H9 (cell line): ENCODE data around the gene NDE1. TPM values are rescaled to one million over a fixed set of nuclear protein-coding genes. Genes with fewer than 3 reads are reported as not detected.

Experiments
- DNase-seq: peaks from one replicate; pipeline ENCODE4 v3.0.0-alpha.2; 2017
- H2AFZ ChIP-seq: one replicate; pipeline ENCODE4 v1.6.1; 2013; ENCODE audit warnings: mild to moderate bottlenecking, low read length, control low read depth, moderate library complexity
- H2AK5ac ChIP-seq: 2 replicates; pipeline ENCODE4 v1.6.1; 2013; ENCODE audit warnings: low read length, control low read depth, mixed read lengths; ENCODE audit not compliant: insufficient read length
- H2BK120ac ChIP-seq: one replicate; pipeline ENCODE4 v1.6.1; 2013; ENCODE audit warnings: low read depth, mild to moderate bottlenecking, low read length, control low read depth, inconsistent platforms; ENCODE audit not compliant: poor library complexity, severe bottlenecking
- H2BK12ac ChIP-seq: 2 replicates; pipeline ENCODE4 v1.6.1; 2013; ENCODE audit warnings: low read length, control low read depth, mixed read lengths, low read depth; ENCODE audit not compliant: insufficient read length
- H2BK15ac ChIP-seq: 2 replicates; pipeline ENCODE4 v1.6.1; 2013; ENCODE audit warnings: low read depth, low read length, control low read depth
- H2BK20ac ChIP-seq: one replicate; pipeline ENCODE4 v1.6.1; 2013; ENCODE audit warnings: low read depth, mild to moderate bottlenecking, low read length, control low read depth, inconsistent platforms; ENCODE audit not compliant: poor library complexity, severe bottlenecking
- H2BK5ac ChIP-seq: 2 replicates; pipeline ENCODE4 v1.6.1; 2013; ENCODE audit warnings: low read length, control low read depth, mixed read lengths; ENCODE audit not compliant: insufficient read length
- H3K14ac ChIP-seq: 2 replicates; pipeline ENCODE4 v1.6.1; 2013; ENCODE audit warnings: low read length, control low read depth; ENCODE audit not compliant: insufficient read depth
- H3K18ac ChIP-seq: 2 replicates; pipeline ENCODE4 v1.6.1; 2013; ENCODE audit warnings: low read depth, mild to moderate bottlenecking, mixed read lengths, low read length, control low read depth; ENCODE audit not compliant: insufficient read length
- H3K23ac ChIP-seq: 2 replicates; pipeline ENCODE4 v1.6.1; 2013; ENCODE audit warnings: low read length, control low read depth, mixed read lengths, low read depth; ENCODE audit not compliant: insufficient read length
- H3K23me2 ChIP-seq: 2 replicates; pipeline ENCODE4 v1.6.1; 2013; ENCODE audit warnings: low read depth, mild to moderate bottlenecking, mixed read lengths, low read length, control low read depth; ENCODE audit not compliant: insufficient read length, poor library complexity, severe bottlenecking
- H3K27ac ChIP-seq: 2 replicates; pipeline ENCODE4 v1.5.1; 2013; ENCODE audit warnings: low read length, control low read depth, mixed read lengths, low read depth; ENCODE audit not compliant: insufficient read length
- H3K27me3 ChIP-seq: 2 replicates; pipeline ENCODE4 v1.6.1; 2013; ENCODE audit warnings: low read length, control low read depth, inconsistent platforms; ENCODE audit not compliant: insufficient read depth
- H3K4ac ChIP-seq: 2 replicates; pipeline ENCODE4 v1.6.1; 2013; ENCODE audit warnings: low read depth, mild to moderate bottlenecking, control low read depth, inconsistent platforms, low read length, moderate library complexity
- H3K4me1 ChIP-seq: 2 replicates; pipeline ENCODE4 v1.6.1; 2013; ENCODE audit warnings: low read length, control low read depth, inconsistent platforms; ENCODE audit not compliant: insufficient read depth
- H3K4me2 ChIP-seq: 2 replicates; pipeline ENCODE4 v1.6.1; 2013; ENCODE audit warnings: low read length, control low read depth, mixed read lengths; ENCODE audit not compliant: insufficient read length, insufficient read depth
- H3K56ac ChIP-seq: 2 replicates; pipeline ENCODE4 v1.6.1; 2013; ENCODE audit warnings: low read depth, mild to moderate bottlenecking, mixed read lengths, low read length, control low read depth; ENCODE audit not compliant: insufficient read length
- H3K79me1 ChIP-seq: 2 replicates; pipeline ENCODE4 v1.6.1; 2013; ENCODE audit warnings: low read depth, mild to moderate bottlenecking, moderate library complexity, low read length, control low read depth, inconsistent platforms; ENCODE audit not compliant: insufficient read depth, poor library complexity, severe bottlenecking
- H3K79me2 ChIP-seq: 2 replicates; pipeline ENCODE4 v1.6.1; 2013; ENCODE audit warnings: low read length, control low read depth, inconsistent platforms; ENCODE audit not compliant: insufficient read depth
- H3K9ac ChIP-seq: 2 replicates; pipeline ENCODE4 v1.6.1; 2013; ENCODE audit warnings: low read length, control low read depth, mixed read lengths; ENCODE audit not compliant: insufficient read length; ENCODE audit errors: extremely low read depth
- H3K9me3 ChIP-seq: one replicate; pipeline ENCODE4 v1.6.1; 2013; ENCODE audit warnings: low read depth, low read length, inconsistent platforms; ENCODE audit not compliant: control insufficient read depth
- H3T11ph ChIP-seq: one replicate; pipeline ENCODE4 v1.6.1; 2013; ENCODE audit warnings: mild to moderate bottlenecking, low read length, control low read depth, inconsistent platforms
- H4K20me1 ChIP-seq: one replicate; pipeline ENCODE4 v1.6.1; 2013; ENCODE audit not compliant: control insufficient read depth, insufficient read length, insufficient read depth
- H4K5ac ChIP-seq: 2 replicates; pipeline ENCODE4 v1.6.1; 2013; ENCODE audit warnings: low read depth, mild to moderate bottlenecking, mixed read lengths, low read length, control low read depth; ENCODE audit not compliant: insufficient read length
- H4K8ac ChIP-seq: replicated peaks from 2 replicates; pipeline ENCODE4 v1.6.1; 2013; ENCODE audit warnings: low read length, control low read depth, mixed read lengths, low read depth; ENCODE audit not compliant: insufficient read length
- H4K91ac ChIP-seq: 2 replicates; pipeline ENCODE4 v1.6.1; 2013; ENCODE audit warnings: low read depth, mild to moderate bottlenecking, moderate library complexity, mixed read lengths, low read length, control low read depth; ENCODE audit not compliant: insufficient read length
- H3K27ac Mint-ChIP-seq, 3 experiments: 2 replicates in 2 of 3; 3 replicates in 1 of 3; pipeline ENCODE4 v1.8.0; 2020 to 2021; ENCODE audit warnings: mixed read lengths in 3 of 3, mild to moderate bottlenecking in 1 of 3, moderate library complexity in 1 of 3
- H3K27me3 Mint-ChIP-seq: 2 replicates; pipeline ENCODE4 v1.8.0; 2021; ENCODE audit warnings: low read depth, mild to moderate bottlenecking, moderate library complexity, mixed read lengths
- H3K36me3 Mint-ChIP-seq, 3 experiments: 2 replicates in 2 of 3; 3 replicates in 1 of 3; pipeline ENCODE4 v1.8.0; 2020 to 2021; ENCODE audit warnings: low read depth in 3 of 3, mixed read lengths in 3 of 3; ENCODE audit not compliant: insufficient read depth in 1 of 3
- H3K4me1 Mint-ChIP-seq, 2 experiments: 2 replicates each; pipeline ENCODE4 v1.8.0; 2020; ENCODE audit warnings: mixed read lengths in 2 of 2
- H3K4me3 Mint-ChIP-seq, 2 experiments: 2 replicates in 1 of 2; 3 replicates in 1 of 2; pipeline ENCODE4 v1.8.0; 2020 to 2021; ENCODE audit warnings: mild to moderate bottlenecking in 2 of 2, mixed read lengths in 2 of 2, moderate library complexity in 1 of 2
- H3K9me3 Mint-ChIP-seq, 2 experiments: 2 replicates in 1 of 2; 3 replicates in 1 of 2; pipeline ENCODE4 v1.8.0; 2020; ENCODE audit warnings: mild to moderate bottlenecking in 2 of 2, mixed read lengths in 2 of 2, moderate library complexity in 1 of 2
- CTCF ChIP-seq: fragments of 200-600 bp; sonication (generic); conservative IDR thresholded peaks from 3 replicates; pipeline ENCODE4 v1.8.0; 2021; ENCODE audit warnings: antibody characterized with exemption, mild to moderate bottlenecking
- WGBS: extraction: QIAGEN DNeasy Blood & Tissue Kit; methylation state at CpG from one replicate; pipeline ENCODE4 v1.1.7; 2013; ENCODE audit warnings: missing lambda C conversion rate, low lambda C conversion rate, mixed read lengths; ENCODE audit not compliant: insufficient read length; ENCODE audit errors: extremely low coverage; 5-methylcytosine and 5-hydroxymethylcytosine counted together
- total RNA-seq: library from RNA; stranded (reverse); gene quantifications from 2 replicates; pipeline ENCODE4 v1.2.1, GENCODE V29; 2021

The NDE1 gene
- total RNA-seq, 1 experiment from 2014 or later: 49.6 TPM

DNA sequence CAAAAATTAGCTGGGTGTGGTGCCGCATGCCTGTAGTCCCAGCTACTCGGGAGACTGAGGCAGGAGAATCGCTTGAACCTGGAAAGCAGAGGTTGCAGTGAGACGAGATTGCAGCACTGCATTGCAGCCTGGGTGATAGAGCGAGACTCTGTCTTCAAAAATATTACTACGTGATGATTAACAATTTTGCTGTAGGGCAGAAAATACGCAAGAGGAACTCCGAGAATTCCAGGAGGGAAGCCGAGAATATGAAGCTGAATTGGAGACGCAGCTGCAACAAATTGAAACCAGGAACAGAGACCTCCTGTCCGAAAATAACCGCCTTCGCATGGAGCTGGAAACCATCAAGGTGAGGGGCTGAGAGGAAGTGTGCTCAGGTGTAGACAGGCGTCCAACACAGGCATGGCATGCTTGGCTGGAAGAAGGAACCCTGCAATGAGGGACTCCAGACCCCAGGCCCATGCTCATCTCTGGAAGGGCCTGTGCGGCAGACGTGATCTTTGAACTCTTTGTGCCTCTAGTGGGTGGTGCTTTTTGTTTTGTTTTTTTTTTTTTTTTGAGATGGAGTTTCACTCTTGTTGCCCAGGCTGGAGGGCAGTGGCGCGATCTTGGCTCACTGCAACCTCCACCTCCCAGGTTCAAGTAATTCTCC is 17.2 kb downstream of the NDE1 start:
- no peaks in the 10 kb centered on the region for H3K4me1 Mint-ChIP-seq
- no peaks in the 10 kb centered on the region for H3K4me1 ChIP-seq
- no peak overlapping the region for H2BK5ac ChIP-seq
- H3K36me3 Mint-ChIP-seq: peaks cover 21 to 61% (median 47%) of the 10 kb centered on the region in 3 experiments; a peak in 6 of 7 replicates
- H3K18ac ChIP-seq: no peak overlapping the region
- no peak overlapping the region for H3K4me2 ChIP-seq
- H4K8ac ChIP-seq: no peak overlapping the region
- no peak overlapping the region for H3K27ac Mint-ChIP-seq
- H4K91ac ChIP-seq: no peak overlapping the region
- no peaks in the 10 kb centered on the region for H3K27me3 Mint-ChIP-seq
- H4K5ac ChIP-seq: no peak overlapping the region
- WGBS: no CpG with 5 or more reads among the region's 18 CpGs
- no peak overlapping the region for H3K56ac ChIP-seq
- H3K14ac ChIP-seq: no peak overlapping the region
- H3K4ac ChIP-seq: no peak overlapping the region
- TF ChIP-seq CTCF: no peak
- H3K27me3 ChIP-seq: no peaks in the 10 kb centered on the region
- H2BK12ac ChIP-seq: no peak overlapping the region
- H3K23ac ChIP-seq: no peak overlapping the region
- H2BK120ac ChIP-seq: no peak overlapping the region
- H2AFZ ChIP-seq: no peak overlapping the region
- no peaks in the 10 kb centered on the region for H3K79me1 ChIP-seq
- no peaks in the 10 kb centered on the region for H3K9me3 Mint-ChIP-seq
- no peak overlapping the region for H3K4me3 Mint-ChIP-seq
- no peak overlapping the region for H2AK5ac ChIP-seq
- H3K9ac ChIP-seq: no peak overlapping the region
- no peak overlapping the region for H3K27ac ChIP-seq
- no peaks in the 10 kb centered on the region for H4K20me1 ChIP-seq
- no peak overlapping the region for H2BK15ac ChIP-seq
- no peaks in the 10 kb centered on the region for H3K23me2 ChIP-seq
- H3K9me3 ChIP-seq: no peaks in the 10 kb centered on the region
- H2BK20ac ChIP-seq: no peak overlapping the region
- no peak overlapping the region for H3T11ph ChIP-seq
- no peaks in the 10 kb centered on the region for H3K79me2 ChIP-seq
- no peak for DNase-seq
